ENCODE measurements around the gene CD226. TPM values are rescaled to one million over a fixed set of nuclear protein-coding genes. Genes with fewer than 3 reads are reported as not detected.

Gene CD226
- total RNA-seq, 1 donor from 2014 or later = 0.92 TPM

DNA sequence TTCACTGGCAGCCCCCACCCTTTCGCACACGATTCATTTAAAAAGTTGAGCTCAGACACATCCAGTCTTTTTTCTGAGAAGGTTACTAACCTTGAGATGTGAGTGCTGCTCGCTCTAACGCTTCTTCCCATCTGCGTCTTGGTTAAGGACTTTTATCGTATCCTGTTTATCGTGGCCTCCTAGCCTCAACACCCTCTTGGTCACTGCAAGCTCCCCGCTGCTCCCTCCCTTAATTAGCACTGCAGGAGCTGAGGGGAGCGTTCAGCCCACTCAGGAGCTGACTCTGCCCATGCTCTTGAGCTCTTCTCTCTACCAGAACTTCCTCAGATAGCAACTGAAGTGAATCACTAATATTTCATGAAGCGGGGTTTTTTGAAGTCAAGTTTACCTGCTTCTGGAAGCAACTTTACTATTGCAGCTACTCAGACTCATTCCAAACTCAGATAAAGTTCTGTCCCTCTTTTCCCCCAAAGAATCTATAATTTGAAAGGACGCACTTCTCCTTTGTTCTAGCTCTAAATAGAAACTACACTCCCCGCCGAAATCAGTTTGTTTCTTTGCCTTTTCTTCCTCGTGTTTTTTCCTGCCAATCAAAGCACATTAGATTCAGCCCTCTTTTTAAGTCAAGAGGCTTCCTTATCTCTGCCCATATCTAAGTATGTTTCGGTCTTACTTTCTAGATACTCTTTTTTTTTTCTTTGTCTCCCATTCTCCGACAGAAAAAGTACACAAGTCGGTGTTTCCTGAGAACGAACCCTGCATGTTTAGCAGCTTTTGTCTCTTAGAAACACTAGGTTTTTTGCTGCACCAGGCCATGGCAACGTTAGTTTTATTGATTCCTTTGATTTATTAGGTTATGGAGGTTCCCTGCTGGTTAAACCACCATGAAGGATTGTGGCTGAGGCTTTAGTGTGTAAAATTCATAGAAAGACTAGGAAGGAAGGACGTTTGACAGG lies 9.3 kb upstream of the CD226 start:
- Mint-ChIP-seq H3K27me3 (peaks cover 5% of the 10 kb centered on the region), H3K36me3 (no peaks in the 10 kb centered on the region), H3K4me1 (ENCODE audit: unreplicated experiment) (no peaks in the 10 kb centered on the region), H3K9me3 (no peaks in the 10 kb centered on the region), H3K27ac (no peak overlapping the region), H3K4me3 (no peak overlapping the region)
- TF ChIP-seq, protein P1, sequence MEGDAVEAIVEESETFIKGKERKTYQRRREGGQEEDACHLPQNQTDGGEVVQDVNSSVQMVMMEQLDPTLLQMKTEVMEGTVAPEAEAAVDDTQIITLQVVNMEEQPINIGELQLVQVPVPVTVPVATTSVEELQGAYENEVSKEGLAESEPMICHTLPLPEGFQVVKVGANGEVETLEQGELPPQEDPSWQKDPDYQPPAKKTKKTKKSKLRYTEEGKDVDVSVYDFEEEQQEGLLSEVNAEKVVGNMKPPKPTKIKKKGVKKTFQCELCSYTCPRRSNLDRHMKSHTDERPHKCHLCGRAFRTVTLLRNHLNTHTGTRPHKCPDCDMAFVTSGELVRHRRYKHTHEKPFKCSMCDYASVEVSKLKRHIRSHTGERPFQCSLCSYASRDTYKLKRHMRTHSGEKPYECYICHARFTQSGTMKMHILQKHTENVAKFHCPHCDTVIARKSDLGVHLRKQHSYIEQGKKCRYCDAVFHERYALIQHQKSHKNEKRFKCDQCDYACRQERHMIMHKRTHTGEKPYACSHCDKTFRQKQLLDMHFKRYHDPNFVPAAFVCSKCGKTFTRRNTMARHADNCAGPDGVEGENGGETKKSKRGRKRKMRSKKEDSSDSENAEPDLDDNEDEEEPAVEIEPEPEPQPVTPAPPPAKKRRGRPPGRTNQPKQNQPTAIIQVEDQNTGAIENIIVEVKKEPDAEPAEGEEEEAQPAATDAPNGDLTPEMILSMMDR (conservative IDR thresholded peaks at IDR 0.05) = no peak
- no peak for DNase-seq (ENCODE audit: extremely low spot score, unreplicated experiment)

DNA sequence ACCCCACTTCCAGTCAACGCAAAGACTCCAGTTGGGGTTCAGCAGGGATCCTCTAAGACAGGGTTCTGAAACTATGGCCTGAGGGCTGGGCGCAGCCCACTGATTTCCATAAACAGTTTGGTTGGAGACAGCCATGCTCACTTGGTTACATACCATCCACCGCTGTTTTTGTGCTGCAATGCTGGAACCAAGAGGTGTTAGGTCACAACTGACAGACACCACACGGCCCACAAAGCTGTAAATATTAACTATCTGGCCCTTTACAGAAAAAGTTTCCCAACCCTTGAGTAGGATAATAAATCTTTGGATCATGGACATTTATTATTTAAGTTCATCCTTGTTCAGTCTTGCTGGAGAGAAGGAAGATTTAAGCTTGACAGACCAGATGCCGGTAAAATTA lies 8.4 kb upstream of the CD226 start:
- H3K9me3 Mint-ChIP-seq = peaks cover 4% of the 10 kb centered on the region
- no peaks in the 10 kb centered on the region for H3K4me1 Mint-ChIP-seq (ENCODE audit: unreplicated experiment)
- no peaks in the 10 kb centered on the region for H3K36me3 Mint-ChIP-seq
- TF ChIP-seq, protein P1 (conservative IDR thresholded peaks at IDR 0.05) = no peak
- peaks cover 5% of the 10 kb centered on the region for H3K27me3 Mint-ChIP-seq
- no peak overlapping the region for H3K27ac Mint-ChIP-seq
- no peak overlapping the region for H3K4me3 Mint-ChIP-seq
- DNase-seq (ENCODE audit: extremely low spot score, unreplicated experiment) = no peak

DNA sequence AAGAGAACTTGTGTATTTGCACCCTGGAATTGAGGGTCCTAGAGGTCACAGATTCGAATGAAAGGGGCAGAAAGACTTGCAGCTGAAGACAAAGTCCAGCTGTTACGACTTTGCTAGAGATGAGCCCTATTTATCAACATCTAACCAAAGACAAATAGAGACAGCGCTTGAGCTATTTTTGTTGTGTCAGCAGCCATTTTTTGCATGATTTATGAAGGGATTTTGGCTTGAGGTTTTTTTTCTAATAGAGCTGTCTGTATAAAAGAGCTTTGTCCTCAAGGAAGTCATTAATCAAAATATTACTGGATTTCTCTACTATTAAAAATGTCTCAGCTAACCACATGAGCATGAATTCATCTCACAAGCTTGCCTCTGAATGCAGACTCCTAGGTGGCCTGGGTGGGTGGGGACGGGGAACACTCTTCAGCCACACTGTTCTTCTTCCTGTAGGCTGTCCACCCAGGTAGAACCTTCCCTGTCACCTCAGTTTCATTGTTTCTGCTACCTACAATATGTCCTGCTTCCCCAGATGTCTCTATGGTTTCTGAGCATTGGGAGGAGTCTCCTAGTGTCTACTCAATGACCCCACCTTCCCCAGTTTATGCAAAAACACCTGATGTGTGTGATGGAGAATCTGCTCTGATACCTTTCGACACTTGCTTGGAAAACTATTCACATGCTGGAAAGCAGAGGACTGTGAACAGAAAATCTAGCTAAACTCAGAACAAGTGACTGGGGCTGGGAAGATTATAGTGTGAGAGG lies 7.2 kb upstream of the CD226 start:
- DNase-seq (ENCODE audit: extremely low spot score, unreplicated experiment) = no peak
- Mint-ChIP-seq H3K9me3 (peaks cover 4% of the 10 kb centered on the region), H3K36me3 (no peaks in the 10 kb centered on the region), H3K4me3 (no peak overlapping the region), H3K27ac (no peak overlapping the region), H3K4me1 (ENCODE audit: unreplicated experiment) (no peaks in the 10 kb centered on the region), H3K27me3 (peaks cover 5% of the 10 kb centered on the region)
- TF ChIP-seq, protein P1 (conservative IDR thresholded peaks at IDR 0.05) = no peak

GRCh38 chr18:69953191-69953590 lies 5.5 kb upstream of the CD226 start:
- TF ChIP-seq, protein P1 (conservative IDR thresholded peaks at IDR 0.05) = no peak
- H3K4me1 Mint-ChIP-seq (ENCODE audit: unreplicated experiment) = no peaks in the 10 kb centered on the region
- no peak for DNase-seq (ENCODE audit: extremely low spot score, unreplicated experiment)
- H3K9me3 Mint-ChIP-seq = peaks cover 4% of the 10 kb centered on the region
- H3K4me3 Mint-ChIP-seq = no peak overlapping the region
- H3K36me3 Mint-ChIP-seq = no peaks in the 10 kb centered on the region
- H3K27ac Mint-ChIP-seq = no peak overlapping the region
- peaks cover 5% of the 10 kb centered on the region for H3K27me3 Mint-ChIP-seq

GRCh38 chr18:69951182-69951581 lies 3.5 kb upstream of the CD226 start:
- Mint-ChIP-seq H3K4me3 (no peak overlapping the region), H3K27ac (no peak overlapping the region), H3K4me1 (ENCODE audit: unreplicated experiment) (peaks cover 4% of the 10 kb centered on the region), H3K36me3 (no peaks in the 10 kb centered on the region), H3K27me3 (no peaks in the 10 kb centered on the region), H3K9me3 (peaks cover 4% of the 10 kb centered on the region)
- no peak for DNase-seq (ENCODE audit: extremely low spot score, unreplicated experiment)
- TF ChIP-seq, protein P1 (conservative IDR thresholded peaks at IDR 0.05) = no peak
